ENCODE results near the gene MSI2.

Gene MSI2

GRCh38 chr17:57271821-57272220 is 15.5 kb downstream of the MSI2 start:
- no peak for DNase-seq

DNA sequence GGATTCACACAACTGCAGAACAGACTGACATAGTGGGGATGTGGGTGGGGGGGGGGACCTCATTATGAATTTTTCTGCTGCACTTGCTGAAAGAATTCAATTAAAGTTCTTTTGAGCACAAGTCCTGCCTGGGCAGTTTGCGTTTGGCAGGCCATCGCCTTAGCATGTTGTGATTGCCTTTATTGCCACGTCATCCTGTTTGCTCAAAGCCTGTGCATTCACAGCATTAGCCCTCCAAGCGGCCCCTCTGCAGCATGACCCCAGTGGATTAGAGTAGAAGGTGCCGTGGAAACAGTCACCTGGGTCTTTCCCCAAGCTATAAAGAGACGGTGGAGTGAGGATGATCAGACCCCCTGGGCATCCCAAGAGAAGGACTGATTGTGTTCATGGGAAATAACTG is 17.2 kb downstream of the MSI2 start:
- no peak for DNase-seq

GRCh38 chr17:57274162-57274561 is 17.8 kb downstream of the MSI2 start:
- no peak for DNase-seq

DNA sequence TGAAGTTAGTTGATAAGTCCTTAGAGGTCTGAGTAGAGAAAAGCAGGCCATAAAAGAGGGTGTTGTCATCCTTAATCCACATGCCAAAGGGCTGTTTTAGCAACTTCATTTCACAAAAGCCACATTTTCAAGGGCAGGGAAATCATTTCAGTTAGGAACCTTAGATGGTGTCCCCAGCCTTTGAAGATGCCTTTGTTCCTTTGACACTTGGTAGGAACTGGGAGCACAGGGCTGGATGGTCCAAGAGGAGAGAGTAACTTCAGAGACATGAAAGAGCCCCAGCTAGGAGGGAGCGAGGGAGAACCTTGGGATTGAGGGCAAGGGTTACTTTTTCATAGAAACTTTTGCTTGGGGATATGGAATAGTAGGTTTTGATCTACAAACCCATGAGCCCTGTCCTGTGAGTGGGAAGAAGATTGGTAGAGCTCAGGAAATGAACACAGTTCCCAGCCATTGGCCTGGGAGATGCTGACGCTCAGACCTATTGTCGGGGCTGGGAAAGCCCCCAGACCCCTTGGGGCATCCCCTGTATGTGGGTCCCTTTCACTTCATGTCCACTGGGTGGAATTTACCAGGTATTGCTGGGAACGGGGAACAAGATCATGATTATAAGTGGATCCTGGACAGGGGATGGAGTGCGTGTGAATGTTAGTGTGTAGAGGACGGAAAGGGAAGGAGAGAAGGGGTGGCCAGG is 18.9 kb downstream of the MSI2 start:
- no peak for DNase-seq

GRCh38 chr17:57276621-57277020 is 20.3 kb downstream of the MSI2 start:
- no peak for DNase-seq

- no peak for DNase-seq
Observed at GRCh38 chr17:57277923-57278604, 21.7 kb downstream of the MSI2 start.

GRCh38 chr17:57278740-57279387 is 22.5 kb downstream of the MSI2 start:
- DNase-seq = no peak

DNA sequence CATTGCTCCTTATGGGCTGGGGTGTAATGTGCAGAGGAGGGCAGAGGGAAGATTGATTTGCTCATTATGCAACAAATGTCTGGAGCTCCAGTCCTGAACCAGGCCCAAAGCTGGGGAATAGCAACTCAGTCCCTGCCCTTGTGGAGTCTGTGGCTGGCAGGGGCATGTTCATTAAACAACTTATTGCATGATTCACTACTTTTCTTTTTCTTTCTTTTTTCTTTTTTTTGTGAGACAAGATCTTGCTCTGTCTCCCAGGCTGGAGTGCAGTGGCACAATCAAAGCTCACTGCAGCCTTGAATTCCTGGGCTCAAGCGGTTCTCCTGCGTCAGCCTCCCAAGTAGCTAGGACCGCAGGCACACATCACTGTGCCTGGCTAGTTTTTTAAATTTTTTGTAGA is 23.1 kb downstream of the MSI2 start:
- DNase-seq = no peak

GRCh38 chr17:57281887-57282286 is 25.6 kb downstream of the MSI2 start:
- DNase-seq = no peak

DNA sequence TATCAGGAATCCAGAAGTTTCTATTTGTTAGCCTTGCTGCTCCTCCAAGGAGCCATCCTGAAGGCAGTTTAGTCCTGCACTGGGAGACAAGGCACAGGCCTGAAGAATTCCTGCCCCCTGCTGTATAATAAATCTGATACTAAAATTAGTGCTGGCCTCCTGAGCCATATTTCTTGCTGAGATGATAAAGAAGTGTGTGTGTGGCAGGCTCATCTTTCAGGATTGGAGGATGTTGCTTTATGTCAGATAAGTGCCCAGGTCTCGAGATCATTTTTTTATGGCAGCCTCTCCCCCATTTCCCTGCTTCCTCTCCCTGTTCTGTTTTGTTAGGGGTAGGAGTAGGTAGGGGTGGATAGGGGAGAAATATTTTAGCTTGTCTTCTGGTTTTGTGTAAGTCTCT is 26.0 kb downstream of the MSI2 start:
- DNase-seq = no peak

GRCh38 chr17:57283203-57283971 is 27.1 kb downstream of the MSI2 start:
- DNase-seq = no peak

GRCh38 chr17:57284583-57284982 is 28.3 kb downstream of the MSI2 start:
- DNase-seq = no peak

DNA sequence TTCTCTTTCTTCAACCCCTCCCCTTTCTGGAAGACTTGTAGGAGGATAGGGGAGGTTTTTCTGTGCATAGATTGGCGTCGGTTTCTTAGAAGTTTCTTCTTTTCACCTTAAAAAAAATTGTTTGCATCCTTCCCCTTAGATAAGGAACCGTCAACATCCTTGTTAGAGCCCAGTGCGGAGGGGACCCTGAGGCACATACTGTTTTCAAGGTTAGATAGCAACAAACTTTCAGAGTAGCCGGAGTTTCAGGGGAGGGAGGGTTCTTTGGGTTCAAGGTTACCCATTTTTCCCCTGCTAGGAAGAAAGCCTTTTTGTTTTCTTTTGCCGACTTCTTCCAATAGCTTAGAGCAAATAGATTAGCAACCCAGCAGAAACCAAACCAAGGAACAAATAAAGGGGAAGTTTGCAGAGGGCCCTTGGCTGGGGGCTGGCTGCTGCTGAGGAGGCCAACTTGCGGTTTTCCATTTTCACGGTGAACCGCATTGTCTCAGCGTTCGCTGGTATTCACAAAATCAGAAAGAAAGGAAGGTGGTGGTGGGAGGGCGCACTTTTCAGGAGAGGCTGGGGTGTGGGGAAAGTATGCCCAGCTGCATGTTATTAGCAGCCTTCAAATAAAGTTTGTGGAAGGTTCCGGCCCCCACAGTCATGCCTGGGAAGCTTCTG is 28.8 kb downstream of the MSI2 start:
- DNase-seq = peak; percentile 85 to 87

DNA sequence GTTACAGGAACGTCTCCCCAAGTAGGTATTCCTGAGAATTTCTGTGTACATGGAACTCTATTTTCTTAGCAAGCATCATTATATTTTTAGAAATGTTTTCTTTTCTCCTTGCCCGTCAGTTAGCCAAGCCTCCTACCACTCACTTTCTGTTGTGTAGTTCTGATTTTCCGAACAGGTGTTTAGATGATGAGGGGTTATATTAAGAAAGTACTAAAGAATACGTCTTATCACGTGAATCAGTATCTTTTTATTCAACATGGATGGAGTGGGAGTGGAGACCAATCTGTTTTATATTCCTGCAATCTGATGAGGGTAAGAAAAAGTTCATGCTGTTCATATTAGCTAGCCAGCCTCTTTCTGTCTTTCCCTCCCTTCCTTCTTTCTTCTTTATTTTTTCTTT is 29.4 kb downstream of the MSI2 start:
- no peak for DNase-seq

GRCh38 chr17:57286399-57287105 is 30.2 kb downstream of the MSI2 start:
- no peak for DNase-seq

GRCh38 chr17:57288040-57288772 is 31.9 kb downstream of the MSI2 start:
- DNase-seq = no peak

DNA sequence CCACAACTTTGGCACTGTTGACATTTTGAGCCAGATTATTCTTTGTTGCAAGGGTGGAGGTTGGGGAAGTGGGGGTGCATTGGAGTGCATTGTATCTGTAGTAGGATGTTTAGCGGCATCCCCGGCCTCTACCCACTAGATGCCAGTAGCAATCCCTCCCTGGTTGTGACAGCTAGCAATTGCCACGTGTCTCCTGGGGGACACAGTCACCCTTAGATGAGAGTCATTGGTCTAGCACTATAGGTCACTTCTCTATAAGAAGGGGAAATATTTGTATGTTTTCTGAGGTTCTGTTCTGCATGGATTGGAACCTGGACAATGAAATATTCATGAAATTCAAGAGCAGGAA is 32.4 kb downstream of the MSI2 start:
- DNase-seq = no peak

DNA sequence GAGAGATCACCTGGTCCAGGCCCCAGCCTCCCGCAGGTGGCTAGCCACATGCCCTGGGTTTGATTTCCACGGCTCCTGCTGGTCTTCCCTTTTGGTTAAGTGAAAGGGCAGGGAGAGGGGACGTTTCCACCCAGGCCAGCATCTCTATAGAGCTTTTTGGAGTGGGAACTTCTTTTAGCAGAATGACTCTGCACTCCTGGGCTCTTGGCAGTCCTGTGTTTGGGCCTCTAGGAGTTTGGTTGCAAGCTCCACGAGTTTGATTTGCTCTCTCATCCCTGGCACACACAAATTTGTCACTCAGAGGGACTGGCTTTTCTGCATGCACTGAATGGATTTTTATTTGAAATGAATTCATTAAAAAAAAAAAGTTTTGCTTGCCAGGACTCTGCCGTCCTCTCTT is 32.8 kb downstream of the MSI2 start:
- DNase-seq = no peak

GRCh38 chr17:57289613-57290012 is 33.3 kb downstream of the MSI2 start:
- DNase-seq = no peak

DNA sequence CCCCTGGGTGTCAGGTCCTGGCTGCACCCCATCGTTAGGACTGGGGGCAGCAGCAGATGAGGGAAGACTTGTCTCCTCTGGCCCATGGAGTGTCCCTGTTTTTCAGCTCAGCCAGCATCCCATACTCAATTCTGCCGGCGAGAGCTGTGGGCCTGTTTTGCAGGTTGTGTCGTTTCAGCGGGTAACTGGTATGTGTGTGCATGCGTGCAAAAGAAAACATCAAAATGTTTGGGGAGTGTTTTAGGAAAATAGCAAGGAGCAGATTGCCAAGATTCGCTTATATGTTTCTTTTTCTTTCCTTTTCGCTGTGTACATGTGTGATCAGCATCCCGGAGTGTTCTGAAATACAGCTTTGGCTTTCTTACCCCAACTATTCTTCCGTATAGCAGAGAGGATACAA is 34.7 kb downstream of the MSI2 start:
- DNase-seq = no peak

- DNase-seq = no peak
Observed at GRCh38 chr17:57292091-57292490, 35.8 kb downstream of the MSI2 start.

DNA sequence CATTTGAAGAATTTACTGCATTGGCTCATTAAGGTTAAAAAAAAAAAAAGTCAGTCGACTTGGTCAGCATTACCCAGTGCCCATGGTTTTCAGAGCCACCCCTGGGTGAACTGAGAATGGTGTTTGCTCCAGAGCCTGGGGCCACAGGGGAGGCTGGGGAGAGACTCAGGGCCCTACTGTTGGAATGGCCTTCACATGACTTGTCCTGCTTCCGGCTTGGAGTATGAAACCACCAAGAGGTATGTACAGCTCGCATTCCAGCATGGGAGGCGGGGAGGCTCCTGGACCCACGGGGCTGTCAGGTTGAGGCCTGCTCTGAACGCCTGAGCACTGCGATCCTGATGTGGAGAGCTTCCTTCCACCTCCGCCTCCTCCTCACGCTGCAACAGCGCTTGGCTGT is 36.8 kb downstream of the MSI2 start:
- no peak for DNase-seq

Data from Kasumi-1 (cell line).